AG08396 (cell line): ENCODE measurements around the gene SLC16A1.
"Not testable (repeated sequence)": the region's sequence is repeated elsewhere in the genome, so short reads cannot be mapped to it uniquely, and the experiment has no call there.

Experiments used
- DNase-seq: peaks from one replicate; pipeline ENCODE4 v3.0.0; 2012; ENCODE audit warnings: low spot score, mixed read lengths

The SLC16A1 gene

GRCh38 chr1:112925015-112925414, 31.0 kb downstream of the SLC16A1 start:
- DNase-seq, result no peak

- DNase-seq, result no peak
Measured at GRCh38 chr1:112923959-112924349, 32.0 kb downstream of the SLC16A1 start.

GRCh38 chr1:112923234-112923958, 32.6 kb downstream of the SLC16A1 start:
- DNase-seq, result no peak

- no peak for DNase-seq
Measured at GRCh38 chr1:112911506-112912220, 44.3 kb downstream of the SLC16A1 start.

- no peak for DNase-seq
Measured at GRCh38 chr1:112909847-112910246, 46.1 kb downstream of the SLC16A1 start.

- no peak for DNase-seq
Measured at GRCh38 chr1:112906150-112906698, 49.8 kb downstream of the SLC16A1 start.

GRCh38 chr1:112905395-112906149, 50.4 kb downstream of the SLC16A1 start:
- DNase-seq, result no peak

GRCh38 chr1:112904831-112905261, 51.1 kb downstream of the SLC16A1 start:
- DNase-seq, result no peak

GRCh38 chr1:112904071-112904830, 51.7 kb downstream of the SLC16A1 start:
- DNase-seq, result no peak

- DNase-seq, result no peak
Measured at GRCh38 chr1:112902221-112902620, 53.8 kb downstream of the SLC16A1 start.

- DNase-seq, result no peak
Measured at GRCh38 chr1:112901387-112901786, 54.6 kb downstream of the SLC16A1 start.

- no peak for DNase-seq
Measured at GRCh38 chr1:112896783-112897182, 59.2 kb downstream of the SLC16A1 start.

GRCh38 chr1:112894561-112895011, 61.4 kb downstream of the SLC16A1 start:
- DNase-seq, result no peak

GRCh38 chr1:112894010-112894292, 62.0 kb downstream of the SLC16A1 start:
- no peak for DNase-seq

GRCh38 chr1:112893288-112894009, 62.5 kb downstream of the SLC16A1 start:
- no peak for DNase-seq

- DNase-seq, result not testable (repeated sequence)
Measured at GRCh38 chr1:112889906-112890305, 66.1 kb downstream of the SLC16A1 start.

GRCh38 chr1:112889052-112889768, 66.8 kb downstream of the SLC16A1 start:
- DNase-seq, result no peak

- DNase-seq, result no peak
Measured at GRCh38 chr1:112888630-112889029, 67.4 kb downstream of the SLC16A1 start.

GRCh38 chr1:112887599-112888283, 68.3 kb downstream of the SLC16A1 start:
- no peak for DNase-seq

- DNase-seq, result not testable (repeated sequence)
Measured at GRCh38 chr1:112884996-112885395, 71.0 kb downstream of the SLC16A1 start.
